Lower leg skin (tissue), 3 donors: ENCODE results near the gene B4GALT2.

Experiments used
- POLR2A ChIP-seq, 2 donors: fragments of 450-650 bp; IDR thresholded peaks; one replicate each; pipeline ENCODE4 v1.6.1; 2016 to 2017; ENCODE audit warnings: antibody characterized with exemption in 2 of 2, mild to moderate bottlenecking in 1 of 2, moderate library complexity in 1 of 2
- TF ChIP-seq, protein P1 (sequence below), 3 donors: fragments of 450-650 bp; IDR thresholded peaks; one replicate each; pipeline ENCODE4 v1.5.1; 2016; ENCODE audit warnings: antibody characterized with exemption in 3 of 3, mild to moderate bottlenecking in 3 of 3, moderate library complexity in 2 of 3

DNA sequence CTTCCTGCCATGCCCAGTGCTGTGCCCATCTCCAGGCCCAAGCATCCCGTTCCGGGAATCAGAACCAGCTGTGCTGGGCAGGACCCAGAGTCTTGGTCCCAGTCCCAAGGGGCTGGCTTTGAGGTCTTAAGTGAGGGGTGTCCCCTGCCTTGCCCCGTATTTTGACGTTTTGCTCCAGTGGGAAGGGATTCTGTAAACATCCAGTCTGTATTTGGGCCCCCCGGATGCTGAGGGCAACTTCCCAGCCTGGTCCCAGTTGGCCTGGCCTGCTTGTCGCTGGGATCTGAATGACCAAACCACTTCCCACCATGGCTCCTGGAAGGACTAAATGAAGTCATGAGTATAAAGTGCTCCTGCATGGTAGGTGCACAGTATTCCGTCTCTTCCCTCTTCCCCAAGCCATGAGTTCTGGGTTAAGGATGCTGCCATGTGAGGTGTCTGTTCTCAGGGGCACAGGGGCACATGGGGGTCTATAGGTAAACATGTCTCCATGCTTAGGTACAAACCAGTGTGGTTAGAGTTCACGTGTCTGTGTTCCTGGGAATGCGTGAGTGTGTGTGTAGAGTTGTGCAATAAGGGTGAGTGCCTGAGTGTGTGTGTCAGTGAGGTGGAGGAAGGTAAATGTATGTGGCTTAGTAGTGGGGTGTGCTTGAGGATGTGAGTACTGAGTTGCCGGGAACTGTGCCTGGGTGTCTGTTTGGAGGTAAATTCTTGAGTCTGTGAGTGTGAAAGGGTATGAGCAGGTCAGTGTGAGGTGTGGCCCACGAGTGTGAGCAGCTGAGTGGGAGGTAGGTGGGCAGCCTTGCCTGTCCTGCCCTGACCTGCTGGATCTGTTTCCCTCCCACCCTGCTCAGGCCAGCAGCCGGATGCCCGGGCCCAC is 1.5 kb downstream of the B4GALT2 start:
- TF ChIP-seq, protein P1, sequence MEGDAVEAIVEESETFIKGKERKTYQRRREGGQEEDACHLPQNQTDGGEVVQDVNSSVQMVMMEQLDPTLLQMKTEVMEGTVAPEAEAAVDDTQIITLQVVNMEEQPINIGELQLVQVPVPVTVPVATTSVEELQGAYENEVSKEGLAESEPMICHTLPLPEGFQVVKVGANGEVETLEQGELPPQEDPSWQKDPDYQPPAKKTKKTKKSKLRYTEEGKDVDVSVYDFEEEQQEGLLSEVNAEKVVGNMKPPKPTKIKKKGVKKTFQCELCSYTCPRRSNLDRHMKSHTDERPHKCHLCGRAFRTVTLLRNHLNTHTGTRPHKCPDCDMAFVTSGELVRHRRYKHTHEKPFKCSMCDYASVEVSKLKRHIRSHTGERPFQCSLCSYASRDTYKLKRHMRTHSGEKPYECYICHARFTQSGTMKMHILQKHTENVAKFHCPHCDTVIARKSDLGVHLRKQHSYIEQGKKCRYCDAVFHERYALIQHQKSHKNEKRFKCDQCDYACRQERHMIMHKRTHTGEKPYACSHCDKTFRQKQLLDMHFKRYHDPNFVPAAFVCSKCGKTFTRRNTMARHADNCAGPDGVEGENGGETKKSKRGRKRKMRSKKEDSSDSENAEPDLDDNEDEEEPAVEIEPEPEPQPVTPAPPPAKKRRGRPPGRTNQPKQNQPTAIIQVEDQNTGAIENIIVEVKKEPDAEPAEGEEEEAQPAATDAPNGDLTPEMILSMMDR (IDR thresholded peaks at IDR 0.05): no peak
- no peak for TF ChIP-seq POLR2A (IDR thresholded peaks at IDR 0.05)
